Measurements from ENCODE around the gene ITPK1.

ITPK1 gene

GRCh38 chr14:93105362-93105761 is 10.4 kb downstream of the ITPK1 start:
- no peak for DNase-seq (ENCODE audit: low spot score)

GRCh38 chr14:93104961-93105360 is 10.8 kb downstream of the ITPK1 start:
- DNase-seq (ENCODE audit: low spot score) = no peak

GRCh38 chr14:93103392-93104080 is 12.2 kb downstream of the ITPK1 start:
- DNase-seq (ENCODE audit: low spot score) = no peak

- no peak for DNase-seq (ENCODE audit: low spot score)
These were observed 13.6 kb downstream of the ITPK1 start for GRCh38 chr14:93102141-93102540.

- no peak for DNase-seq (ENCODE audit: low spot score)
These were observed 14.5 kb downstream of the ITPK1 start for GRCh38 chr14:93101181-93101580.

GRCh38 chr14:93100570-93100969 is 15.2 kb downstream of the ITPK1 start:
- DNase-seq (ENCODE audit: low spot score) = no peak

GRCh38 chr14:93100100-93100499 is 15.6 kb downstream of the ITPK1 start:
- DNase-seq (ENCODE audit: low spot score) = no peak

- DNase-seq (ENCODE audit: low spot score) = no peak
These were observed 16.1 kb downstream of the ITPK1 start for GRCh38 chr14:93099643-93100042.

- DNase-seq (ENCODE audit: low spot score) = no peak
These were observed 16.5 kb downstream of the ITPK1 start for GRCh38 chr14:93099196-93099595.

- DNase-seq (ENCODE audit: low spot score) = no peak
These were observed 18.9 kb downstream of the ITPK1 start for GRCh38 chr14:93096691-93097322.

- DNase-seq (ENCODE audit: low spot score) = no peak
These were observed 19.8 kb downstream of the ITPK1 start for GRCh38 chr14:93095742-93096510.

- no peak for DNase-seq (ENCODE audit: low spot score)
These were observed 21.4 kb downstream of the ITPK1 start for GRCh38 chr14:93094121-93094918.

GRCh38 chr14:93092606-93093556 is 22.8 kb downstream of the ITPK1 start:
- no peak for DNase-seq (ENCODE audit: low spot score)

- no peak for DNase-seq (ENCODE audit: low spot score)
These were observed 24.1 kb downstream of the ITPK1 start for GRCh38 chr14:93091666-93092065.

GRCh38 chr14:93090826-93091555 is 24.7 kb downstream of the ITPK1 start:
- DNase-seq (ENCODE audit: low spot score) = no peak

GRCh38 chr14:93089521-93090269 is 26.0 kb downstream of the ITPK1 start:
- DNase-seq (ENCODE audit: low spot score) = no peak

GRCh38 chr14:93086441-93087055 is 29.2 kb downstream of the ITPK1 start:
- no peak for DNase-seq (ENCODE audit: low spot score)

GRCh38 chr14:93085911-93086310 is 29.8 kb downstream of the ITPK1 start:
- no peak for DNase-seq (ENCODE audit: low spot score)

All from RKO (cell line).